ENCODE results near the gene ADGRB3.

GRCh38 chr6:68658338-68658737, 23.3 kb downstream of the ADGRB3 start:
- TF ChIP-seq, protein P1, sequence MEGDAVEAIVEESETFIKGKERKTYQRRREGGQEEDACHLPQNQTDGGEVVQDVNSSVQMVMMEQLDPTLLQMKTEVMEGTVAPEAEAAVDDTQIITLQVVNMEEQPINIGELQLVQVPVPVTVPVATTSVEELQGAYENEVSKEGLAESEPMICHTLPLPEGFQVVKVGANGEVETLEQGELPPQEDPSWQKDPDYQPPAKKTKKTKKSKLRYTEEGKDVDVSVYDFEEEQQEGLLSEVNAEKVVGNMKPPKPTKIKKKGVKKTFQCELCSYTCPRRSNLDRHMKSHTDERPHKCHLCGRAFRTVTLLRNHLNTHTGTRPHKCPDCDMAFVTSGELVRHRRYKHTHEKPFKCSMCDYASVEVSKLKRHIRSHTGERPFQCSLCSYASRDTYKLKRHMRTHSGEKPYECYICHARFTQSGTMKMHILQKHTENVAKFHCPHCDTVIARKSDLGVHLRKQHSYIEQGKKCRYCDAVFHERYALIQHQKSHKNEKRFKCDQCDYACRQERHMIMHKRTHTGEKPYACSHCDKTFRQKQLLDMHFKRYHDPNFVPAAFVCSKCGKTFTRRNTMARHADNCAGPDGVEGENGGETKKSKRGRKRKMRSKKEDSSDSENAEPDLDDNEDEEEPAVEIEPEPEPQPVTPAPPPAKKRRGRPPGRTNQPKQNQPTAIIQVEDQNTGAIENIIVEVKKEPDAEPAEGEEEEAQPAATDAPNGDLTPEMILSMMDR (IDR thresholded peaks at IDR 0.05) = no peak
- TF ChIP-seq POLR2AphosphoS5 (IDR thresholded peaks at IDR 0.05) (no peak), POLR2A (IDR thresholded peaks at IDR 0.05) (no peak)

Data from sigmoid colon (tissue), 4 donors.